H9 (cell line): Measurements from ENCODE around the gene WDR70. TPM values are rescaled to one million over a fixed set of nuclear protein-coding genes. Genes with fewer than 3 reads are reported as not detected.

Source experiments
- DNase-seq: peaks from one replicate; pipeline ENCODE4 v3.0.0-alpha.2; 2017
- H2AFZ ChIP-seq: one replicate; pipeline ENCODE4 v1.6.1; 2013; ENCODE audit warnings: mild to moderate bottlenecking, low read length, control low read depth, moderate library complexity
- H2AK5ac ChIP-seq: 2 replicates; pipeline ENCODE4 v1.6.1; 2013; ENCODE audit warnings: low read length, control low read depth, mixed read lengths; ENCODE audit not compliant: insufficient read length
- H2BK120ac ChIP-seq: one replicate; pipeline ENCODE4 v1.6.1; 2013; ENCODE audit warnings: low read depth, mild to moderate bottlenecking, low read length, control low read depth, inconsistent platforms; ENCODE audit not compliant: poor library complexity, severe bottlenecking
- H2BK12ac ChIP-seq: 2 replicates; pipeline ENCODE4 v1.6.1; 2013; ENCODE audit warnings: low read length, control low read depth, mixed read lengths, low read depth; ENCODE audit not compliant: insufficient read length
- H2BK15ac ChIP-seq: 2 replicates; pipeline ENCODE4 v1.6.1; 2013; ENCODE audit warnings: low read depth, low read length, control low read depth
- H2BK20ac ChIP-seq: one replicate; pipeline ENCODE4 v1.6.1; 2013; ENCODE audit warnings: low read depth, mild to moderate bottlenecking, low read length, control low read depth, inconsistent platforms; ENCODE audit not compliant: poor library complexity, severe bottlenecking
- H2BK5ac ChIP-seq: 2 replicates; pipeline ENCODE4 v1.6.1; 2013; ENCODE audit warnings: low read length, control low read depth, mixed read lengths; ENCODE audit not compliant: insufficient read length
- H3K14ac ChIP-seq: 2 replicates; pipeline ENCODE4 v1.6.1; 2013; ENCODE audit warnings: low read length, control low read depth; ENCODE audit not compliant: insufficient read depth
- H3K18ac ChIP-seq: 2 replicates; pipeline ENCODE4 v1.6.1; 2013; ENCODE audit warnings: low read depth, mild to moderate bottlenecking, mixed read lengths, low read length, control low read depth; ENCODE audit not compliant: insufficient read length
- H3K23ac ChIP-seq: 2 replicates; pipeline ENCODE4 v1.6.1; 2013; ENCODE audit warnings: low read length, control low read depth, mixed read lengths, low read depth; ENCODE audit not compliant: insufficient read length
- H3K23me2 ChIP-seq: 2 replicates; pipeline ENCODE4 v1.6.1; 2013; ENCODE audit warnings: low read depth, mild to moderate bottlenecking, mixed read lengths, low read length, control low read depth; ENCODE audit not compliant: insufficient read length, poor library complexity, severe bottlenecking
- H3K27ac ChIP-seq: 2 replicates; pipeline ENCODE4 v1.5.1; 2013; ENCODE audit warnings: low read length, control low read depth, mixed read lengths, low read depth; ENCODE audit not compliant: insufficient read length
- H3K27me3 ChIP-seq: 2 replicates; pipeline ENCODE4 v1.6.1; 2013; ENCODE audit warnings: low read length, control low read depth, inconsistent platforms; ENCODE audit not compliant: insufficient read depth
- H3K4ac ChIP-seq: 2 replicates; pipeline ENCODE4 v1.6.1; 2013; ENCODE audit warnings: low read depth, mild to moderate bottlenecking, control low read depth, inconsistent platforms, low read length, moderate library complexity
- H3K4me1 ChIP-seq: 2 replicates; pipeline ENCODE4 v1.6.1; 2013; ENCODE audit warnings: low read length, control low read depth, inconsistent platforms; ENCODE audit not compliant: insufficient read depth
- H3K4me2 ChIP-seq: 2 replicates; pipeline ENCODE4 v1.6.1; 2013; ENCODE audit warnings: low read length, control low read depth, mixed read lengths; ENCODE audit not compliant: insufficient read length, insufficient read depth
- H3K56ac ChIP-seq: 2 replicates; pipeline ENCODE4 v1.6.1; 2013; ENCODE audit warnings: low read depth, mild to moderate bottlenecking, mixed read lengths, low read length, control low read depth; ENCODE audit not compliant: insufficient read length
- H3K79me1 ChIP-seq: 2 replicates; pipeline ENCODE4 v1.6.1; 2013; ENCODE audit warnings: low read depth, mild to moderate bottlenecking, moderate library complexity, low read length, control low read depth, inconsistent platforms; ENCODE audit not compliant: insufficient read depth, poor library complexity, severe bottlenecking
- H3K79me2 ChIP-seq: 2 replicates; pipeline ENCODE4 v1.6.1; 2013; ENCODE audit warnings: low read length, control low read depth, inconsistent platforms; ENCODE audit not compliant: insufficient read depth
- H3K9ac ChIP-seq: 2 replicates; pipeline ENCODE4 v1.6.1; 2013; ENCODE audit warnings: low read length, control low read depth, mixed read lengths; ENCODE audit not compliant: insufficient read length; ENCODE audit errors: extremely low read depth
- H3K9me3 ChIP-seq: one replicate; pipeline ENCODE4 v1.6.1; 2013; ENCODE audit warnings: low read depth, low read length, inconsistent platforms; ENCODE audit not compliant: control insufficient read depth
- H3T11ph ChIP-seq: one replicate; pipeline ENCODE4 v1.6.1; 2013; ENCODE audit warnings: mild to moderate bottlenecking, low read length, control low read depth, inconsistent platforms
- H4K20me1 ChIP-seq: one replicate; pipeline ENCODE4 v1.6.1; 2013; ENCODE audit not compliant: control insufficient read depth, insufficient read length, insufficient read depth
- H4K5ac ChIP-seq: 2 replicates; pipeline ENCODE4 v1.6.1; 2013; ENCODE audit warnings: low read depth, mild to moderate bottlenecking, mixed read lengths, low read length, control low read depth; ENCODE audit not compliant: insufficient read length
- H4K8ac ChIP-seq: replicated peaks from 2 replicates; pipeline ENCODE4 v1.6.1; 2013; ENCODE audit warnings: low read length, control low read depth, mixed read lengths, low read depth; ENCODE audit not compliant: insufficient read length
- H4K91ac ChIP-seq: 2 replicates; pipeline ENCODE4 v1.6.1; 2013; ENCODE audit warnings: low read depth, mild to moderate bottlenecking, moderate library complexity, mixed read lengths, low read length, control low read depth; ENCODE audit not compliant: insufficient read length
- H3K27ac Mint-ChIP-seq, 3 experiments: 2 replicates in 2 of 3; 3 replicates in 1 of 3; pipeline ENCODE4 v1.8.0; 2020 to 2021; ENCODE audit warnings: mixed read lengths in 3 of 3, mild to moderate bottlenecking in 1 of 3, moderate library complexity in 1 of 3
- H3K27me3 Mint-ChIP-seq: 2 replicates; pipeline ENCODE4 v1.8.0; 2021; ENCODE audit warnings: low read depth, mild to moderate bottlenecking, moderate library complexity, mixed read lengths
- H3K36me3 Mint-ChIP-seq, 3 experiments: 2 replicates in 2 of 3; 3 replicates in 1 of 3; pipeline ENCODE4 v1.8.0; 2020 to 2021; ENCODE audit warnings: low read depth in 3 of 3, mixed read lengths in 3 of 3; ENCODE audit not compliant: insufficient read depth in 1 of 3
- H3K4me1 Mint-ChIP-seq, 2 experiments: 2 replicates each; pipeline ENCODE4 v1.8.0; 2020; ENCODE audit warnings: mixed read lengths in 2 of 2
- H3K4me3 Mint-ChIP-seq, 2 experiments: 2 replicates in 1 of 2; 3 replicates in 1 of 2; pipeline ENCODE4 v1.8.0; 2020 to 2021; ENCODE audit warnings: mild to moderate bottlenecking in 2 of 2, mixed read lengths in 2 of 2, moderate library complexity in 1 of 2
- H3K9me3 Mint-ChIP-seq, 2 experiments: 2 replicates in 1 of 2; 3 replicates in 1 of 2; pipeline ENCODE4 v1.8.0; 2020; ENCODE audit warnings: mild to moderate bottlenecking in 2 of 2, mixed read lengths in 2 of 2, moderate library complexity in 1 of 2
- CTCF ChIP-seq: fragments of 200-600 bp; sonication (generic); conservative IDR thresholded peaks from 3 replicates; pipeline ENCODE4 v1.8.0; 2021; ENCODE audit warnings: antibody characterized with exemption, mild to moderate bottlenecking
- WGBS: extraction: QIAGEN DNeasy Blood & Tissue Kit; methylation state at CpG from one replicate; pipeline ENCODE4 v1.1.7; 2013; ENCODE audit warnings: missing lambda C conversion rate, low lambda C conversion rate, mixed read lengths; ENCODE audit not compliant: insufficient read length; ENCODE audit errors: extremely low coverage; 5-methylcytosine and 5-hydroxymethylcytosine counted together
- total RNA-seq: library from RNA; stranded (reverse); gene quantifications from 2 replicates; pipeline ENCODE4 v1.2.1, GENCODE V29; 2021

The WDR70 gene
- total RNA-seq, 1 experiment from 2014 or later: 38.1 TPM

- Mint-ChIP-seq H3K27me3 (peaks cover 7% of the 10 kb centered on the region), H3K4me3 (no peak overlapping the region), H3K27ac (no peak overlapping the region), H3K36me3 (peaks cover 11 to 24% (median 12%) of the 10 kb centered on the region in 3 experiments), H3K9me3 (peaks cover 25 to 39% of the 10 kb centered on the region in 2 experiments), H3K4me1 (peaks cover 10 to 19% of the 10 kb centered on the region in 2 experiments)
- H3K27ac ChIP-seq: no peak overlapping the region
- no peak overlapping the region for H2BK120ac ChIP-seq
- no peak overlapping the region for H4K5ac ChIP-seq
- H4K8ac ChIP-seq: no peak overlapping the region
- no peak overlapping the region for H3K4me2 ChIP-seq
- H3K79me1 ChIP-seq: no peaks in the 10 kb centered on the region
- no peak for TF ChIP-seq CTCF
- no peak overlapping the region for H3K56ac ChIP-seq
- DNase-seq: no peak
- no peak overlapping the region for H2AFZ ChIP-seq
- no peak overlapping the region for H3T11ph ChIP-seq
- H3K79me2 ChIP-seq: no peaks in the 10 kb centered on the region
- H2BK5ac ChIP-seq: no peak overlapping the region
- no peaks in the 10 kb centered on the region for H4K20me1 ChIP-seq
- no peaks in the 10 kb centered on the region for H3K27me3 ChIP-seq
- H4K91ac ChIP-seq: no peak overlapping the region
- no peaks in the 10 kb centered on the region for H3K9me3 ChIP-seq
- no peak overlapping the region for H2BK15ac ChIP-seq
- no peak overlapping the region for H2BK20ac ChIP-seq
- no peak overlapping the region for H3K9ac ChIP-seq
- WGBS: no CpG with 5 or more reads among the region's 2 CpGs
- no peak overlapping the region for H3K18ac ChIP-seq
- H3K23ac ChIP-seq: no peak overlapping the region
- no peaks in the 10 kb centered on the region for H3K23me2 ChIP-seq
- H3K4ac ChIP-seq: no peak overlapping the region
- H2AK5ac ChIP-seq: no peak overlapping the region
- no peak overlapping the region for H3K14ac ChIP-seq
- no peak overlapping the region for H2BK12ac ChIP-seq
- H3K4me1 ChIP-seq: no peaks in the 10 kb centered on the region
Observed at GRCh38 chr5:37789991-37790390, 410.9 kb downstream of the WDR70 start.
